ENCODE measurements around the gene DESI2.

- TF ChIP-seq POLR2AphosphoS2 (conservative IDR thresholded peaks at IDR 0.05; ENCODE audit: low read length) (no peak), POLR2A (IDR thresholded peaks at IDR 0.05; ENCODE audit: low read length) (no peak), CHD4 (IDR thresholded peaks at IDR 0.05; ENCODE audit: borderline replicate concordance) (no peak), RCOR1 (IDR thresholded peaks at IDR 0.05; ENCODE audit: low read depth, low read length) (no peak), MYC (IDR thresholded peaks at IDR 0.05; ENCODE audit: borderline replicate concordance, low read length) (no peak), CEBPB (IDR thresholded peaks at IDR 0.05) (no peak), HDAC2 (IDR thresholded peaks at IDR 0.05) (no peak)
- TF ChIP-seq, protein P1, sequence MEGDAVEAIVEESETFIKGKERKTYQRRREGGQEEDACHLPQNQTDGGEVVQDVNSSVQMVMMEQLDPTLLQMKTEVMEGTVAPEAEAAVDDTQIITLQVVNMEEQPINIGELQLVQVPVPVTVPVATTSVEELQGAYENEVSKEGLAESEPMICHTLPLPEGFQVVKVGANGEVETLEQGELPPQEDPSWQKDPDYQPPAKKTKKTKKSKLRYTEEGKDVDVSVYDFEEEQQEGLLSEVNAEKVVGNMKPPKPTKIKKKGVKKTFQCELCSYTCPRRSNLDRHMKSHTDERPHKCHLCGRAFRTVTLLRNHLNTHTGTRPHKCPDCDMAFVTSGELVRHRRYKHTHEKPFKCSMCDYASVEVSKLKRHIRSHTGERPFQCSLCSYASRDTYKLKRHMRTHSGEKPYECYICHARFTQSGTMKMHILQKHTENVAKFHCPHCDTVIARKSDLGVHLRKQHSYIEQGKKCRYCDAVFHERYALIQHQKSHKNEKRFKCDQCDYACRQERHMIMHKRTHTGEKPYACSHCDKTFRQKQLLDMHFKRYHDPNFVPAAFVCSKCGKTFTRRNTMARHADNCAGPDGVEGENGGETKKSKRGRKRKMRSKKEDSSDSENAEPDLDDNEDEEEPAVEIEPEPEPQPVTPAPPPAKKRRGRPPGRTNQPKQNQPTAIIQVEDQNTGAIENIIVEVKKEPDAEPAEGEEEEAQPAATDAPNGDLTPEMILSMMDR (IDR thresholded peaks at IDR 0.05), result no peak
These were observed 21.5 kb downstream of the DESI2 start for GRCh38 chr1:244674446-244674845.
